Fibroblast of pulmonary artery (primary cell): ENCODE results near the gene SEPHS2.
A peak's percentile ranks its signal among the peaks of the same experiment; 100 is the strongest.

Source experiments
- DNase-seq: peaks from one replicate; pipeline ENCODE4 v3.0.0-alpha.2; 2010; ENCODE audit warnings: low read depth
- H3K4me3 ChIP-seq: replicated peaks from 2 replicates; pipeline ENCODE4 v1.5.1; 2011; ENCODE audit warnings: low read depth, mild to moderate bottlenecking, control low read depth, low read length, moderate library complexity
- CTCF ChIP-seq: IDR thresholded peaks from 2 replicates; pipeline ENCODE4 v1.5.1; 2011; ENCODE audit warnings: mild to moderate bottlenecking, control low read depth, low read length, inconsistent platforms; ENCODE audit errors: missing control alignments

SEPHS2 gene

GRCh38 chr16:30429418-30429677, 16.3 kb downstream of the SEPHS2 start:
- DNase-seq = no peak
- no peak for TF ChIP-seq CTCF
- peak overlapping the region; percentile 85 for H3K4me3 ChIP-seq

- no peak overlapping the region for H3K4me3 ChIP-seq
- no peak for DNase-seq
Observed at GRCh38 chr16:30428055-30428454, 17.6 kb downstream of the SEPHS2 start.

DNA sequence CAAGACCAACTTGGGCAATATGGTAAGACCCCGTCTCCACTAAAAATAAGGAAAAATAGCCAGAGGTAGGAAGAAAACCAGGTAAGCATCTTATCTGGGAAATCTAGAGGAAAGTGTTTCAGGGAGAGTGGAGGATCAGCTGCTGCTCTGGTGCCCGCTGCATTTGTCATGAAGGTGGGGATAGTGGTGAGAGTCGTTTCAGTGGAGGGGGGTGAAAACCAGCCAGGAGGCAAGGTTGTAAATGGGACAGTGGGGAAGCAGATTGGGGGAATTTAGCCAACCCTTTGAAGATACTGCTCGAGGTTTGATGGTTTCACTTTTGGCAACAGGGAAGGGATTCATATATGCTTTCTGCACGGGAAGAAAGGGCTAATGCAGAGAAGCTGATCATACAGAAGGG, 24.7 kb downstream of the SEPHS2 start:
- no peak for DNase-seq
- no peak overlapping the region for H3K4me3 ChIP-seq
- no peak for TF ChIP-seq CTCF

More at GRCh38 chr16:30428055-30428454, 17.6 kb downstream of the SEPHS2 start:
- no peak for TF ChIP-seq CTCF

GRCh38 chr16:30418350-30419181, 27.1 kb downstream of the SEPHS2 start:
- DNase-seq = no peak
- TF ChIP-seq CTCF = no peak
- H3K4me3 ChIP-seq = peak overlapping the region; percentile 53

- peak overlapping the region; percentile 53 for H3K4me3 ChIP-seq
- no peak for TF ChIP-seq CTCF
- peak; percentile 94 for DNase-seq
Observed at GRCh38 chr16:30417529-30418349, 27.9 kb downstream of the SEPHS2 start.

DNA sequence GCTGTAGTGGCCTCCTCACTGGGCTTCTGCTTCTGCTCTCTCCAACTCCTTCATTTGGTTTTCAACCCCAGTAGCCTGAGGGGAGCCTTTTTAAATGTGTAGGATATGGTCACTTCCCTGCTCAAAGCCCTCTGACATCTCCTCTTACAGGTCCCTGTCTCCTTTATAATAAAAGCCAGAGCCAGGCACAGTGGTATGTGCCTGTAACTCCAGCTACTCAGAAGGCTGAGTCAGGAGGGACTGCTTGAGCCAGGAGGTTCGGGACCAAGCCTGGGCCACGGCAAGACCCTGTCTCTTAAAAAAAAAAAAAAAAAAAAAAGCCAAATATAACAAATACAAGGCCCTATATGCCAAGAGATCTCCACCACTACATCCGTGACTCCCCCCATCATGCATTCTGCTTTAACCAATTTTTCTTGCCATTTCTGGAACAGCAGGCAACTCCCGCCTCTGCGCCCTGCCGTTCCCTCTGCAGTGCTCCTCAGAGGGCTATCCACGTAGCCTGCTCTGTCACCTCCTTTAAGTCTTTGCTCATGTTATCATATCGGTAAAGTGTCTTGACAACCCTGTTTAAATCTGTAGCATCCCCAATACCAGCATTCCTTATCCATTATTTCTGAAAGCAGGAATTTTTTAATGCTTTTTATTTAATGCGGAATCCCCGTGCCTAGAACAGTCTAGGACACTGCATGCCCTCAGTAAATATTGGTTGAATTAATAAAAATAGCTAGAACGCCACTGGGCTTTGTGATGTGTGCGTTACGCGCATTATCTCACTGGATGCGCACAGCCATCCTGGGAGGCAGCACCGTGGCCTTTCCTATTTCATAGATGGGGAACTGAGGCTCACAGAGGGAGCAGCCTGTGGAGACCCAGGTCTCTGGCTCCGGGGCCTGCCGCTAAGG, 28.8 kb downstream of the SEPHS2 start:
- peak overlapping the region; percentile 53 for H3K4me3 ChIP-seq
- no peak for DNase-seq
- no peak for TF ChIP-seq CTCF
